Umbilical cord (tissue), 2 donors: ENCODE data around the gene POTEJ. TPM values are rescaled to one million over a fixed set of nuclear protein-coding genes. Genes with fewer than 3 reads are reported as not detected.
"Not testable (repeated sequence)": the region's sequence is repeated elsewhere in the genome, so short reads cannot be mapped to it uniquely, and the experiment has no call there.

ENCODE experiments used
- DNase-seq: peaks from one replicate; pipeline ENCODE4 v3.0.0-alpha.2; 2015; ENCODE audit warnings: low spot score
- total RNA-seq: library from RNA; depleted of rRNA; stranded (reverse); fragments of >200 nt; gene quantifications from one replicate; pipeline ENCODE4 v1.2.3, GENCODE V29; 2014; ENCODE audit warnings: low replicate concordance; ENCODE audit not compliant: insufficient read depth

The POTEJ gene
- total RNA-seq: 0.24 TPM

DNA sequence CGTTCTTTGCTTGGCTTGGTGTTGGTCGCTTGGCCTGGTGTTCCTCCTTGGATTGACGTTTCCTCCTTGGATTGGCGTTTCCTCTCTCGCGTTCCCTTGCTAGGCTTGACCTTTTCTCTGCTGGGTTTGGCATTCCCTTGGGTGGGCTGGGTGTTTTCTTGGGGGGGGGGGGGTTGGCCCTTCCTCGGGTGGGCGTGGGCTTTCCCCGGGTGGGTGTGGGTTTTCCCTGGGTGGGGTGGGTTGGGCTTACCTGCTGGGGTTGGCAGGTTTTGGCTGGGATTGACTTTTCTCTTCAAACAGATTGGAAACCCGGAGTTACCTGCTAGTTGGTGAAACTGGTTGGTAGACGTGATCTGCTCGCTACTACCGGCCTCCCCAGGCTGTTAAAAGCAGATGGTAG, at the start of gene POTEJ:
Gene POTEJ, plus strand, starts transcription at position 301 of the 400 bp plus-strand sequence. Its CDS starts 93 bp downstream, at position 394.
- not testable (repeated sequence) for DNase-seq

DNA sequence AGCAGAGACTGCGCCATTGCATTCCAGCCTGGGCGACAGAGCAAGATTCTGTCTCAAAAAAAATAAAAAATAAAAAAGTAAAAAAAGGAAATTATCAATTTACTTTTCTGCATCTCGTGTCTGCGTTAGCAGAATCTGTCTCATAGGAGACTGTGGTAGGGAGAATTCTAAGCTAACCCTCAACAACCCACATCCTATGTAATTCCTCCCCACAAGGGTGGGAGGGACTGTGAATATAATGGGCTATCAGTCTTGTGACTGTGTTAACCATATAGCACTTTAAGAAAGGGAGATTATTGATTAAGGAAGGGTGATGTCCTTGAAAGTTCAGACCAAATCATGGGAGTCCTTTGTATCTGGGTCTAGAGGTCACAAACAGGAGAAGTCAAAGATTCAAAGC, 45.1 kb upstream of the POTEJ start:
- not testable (repeated sequence) for DNase-seq

DNA sequence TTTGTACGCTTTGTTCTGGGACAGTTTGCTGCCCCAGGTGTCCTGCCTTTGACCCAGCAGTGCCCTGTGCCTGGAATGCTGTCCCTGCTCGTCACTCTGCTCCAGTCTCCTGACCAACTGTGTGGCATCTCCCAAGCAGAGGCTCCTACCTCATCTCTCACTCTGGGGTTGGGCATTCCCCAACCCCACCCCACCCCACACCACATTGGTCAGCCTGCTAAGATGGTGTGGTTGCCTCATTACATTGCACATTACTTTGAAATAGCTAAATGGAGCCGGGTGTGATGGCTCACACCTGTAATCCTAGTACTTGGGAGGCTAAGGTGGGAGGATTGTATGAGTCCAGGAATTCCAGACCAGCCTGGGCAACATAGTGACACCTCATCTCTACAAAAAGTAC, 39.3 kb upstream of the POTEJ start:
- DNase-seq: not testable (repeated sequence)

DNA sequence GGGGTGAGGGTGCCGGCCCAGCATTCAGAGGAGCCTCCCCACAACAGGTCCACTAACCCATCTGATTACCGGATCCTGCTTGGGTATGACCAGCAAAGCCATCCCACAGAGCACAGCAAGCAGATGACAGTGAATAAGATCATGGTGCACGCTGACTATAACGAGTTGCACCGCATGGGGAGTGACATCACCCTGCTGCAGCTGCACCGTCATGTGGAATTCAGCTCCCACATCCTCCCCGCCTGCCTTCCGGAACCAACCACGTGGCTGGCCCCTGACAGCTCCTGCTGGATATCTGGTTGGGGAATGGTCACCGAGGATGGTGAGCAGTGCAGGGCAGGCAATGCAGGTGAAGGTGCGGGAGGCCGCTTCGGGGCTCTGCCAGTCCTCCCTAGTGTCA, 37.0 kb upstream of the POTEJ start:
- not testable (repeated sequence) for DNase-seq

DNA sequence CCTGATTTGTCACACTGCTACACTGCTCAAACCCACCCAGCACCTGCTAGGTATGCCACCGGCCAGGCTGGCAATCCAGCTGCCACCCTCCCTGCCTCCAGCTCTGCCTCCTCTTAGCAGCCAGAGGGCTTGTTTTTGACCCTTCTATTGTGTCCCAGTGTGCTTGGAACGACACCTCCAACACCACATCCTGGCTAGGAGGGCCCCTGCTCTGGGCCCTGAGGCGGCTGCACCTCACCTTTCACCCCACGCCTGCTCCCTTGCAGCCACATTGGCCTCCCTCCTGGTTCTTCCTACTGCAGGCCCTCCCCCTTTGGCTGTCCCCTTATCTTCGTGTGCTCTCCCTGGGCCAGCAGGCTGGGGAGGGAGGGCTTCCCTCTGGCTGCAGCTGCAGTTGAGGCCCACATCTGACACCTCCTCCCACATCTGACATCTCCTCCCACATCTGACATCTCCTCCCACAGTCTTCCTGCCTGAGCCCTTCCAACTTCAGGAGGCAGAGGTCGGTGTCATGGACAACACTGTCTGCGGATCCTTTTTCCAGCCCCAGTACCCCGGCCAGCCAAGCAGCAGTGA, 34.9 kb upstream of the POTEJ start:
- not testable (repeated sequence) for DNase-seq

DNA sequence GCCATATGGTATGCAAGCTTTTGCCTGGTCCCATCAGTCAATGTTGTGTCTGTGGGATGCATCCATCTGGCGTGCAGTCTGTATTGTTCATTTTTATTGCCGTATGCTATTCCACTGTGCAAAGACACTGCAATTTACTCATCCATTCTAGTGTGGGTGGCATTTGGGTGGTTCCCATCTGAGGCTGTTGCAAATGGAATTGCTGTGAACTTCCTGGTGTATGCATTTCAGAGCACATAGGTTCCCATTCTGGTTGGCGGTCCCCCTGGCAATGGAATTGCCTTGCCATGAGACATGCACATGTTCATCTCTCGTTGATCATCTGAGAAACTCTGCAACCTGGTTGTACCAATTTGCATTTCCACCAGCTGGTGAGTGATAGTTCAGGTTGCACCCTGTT, 33.7 kb upstream of the POTEJ start:
- not testable (repeated sequence) for DNase-seq

DNA sequence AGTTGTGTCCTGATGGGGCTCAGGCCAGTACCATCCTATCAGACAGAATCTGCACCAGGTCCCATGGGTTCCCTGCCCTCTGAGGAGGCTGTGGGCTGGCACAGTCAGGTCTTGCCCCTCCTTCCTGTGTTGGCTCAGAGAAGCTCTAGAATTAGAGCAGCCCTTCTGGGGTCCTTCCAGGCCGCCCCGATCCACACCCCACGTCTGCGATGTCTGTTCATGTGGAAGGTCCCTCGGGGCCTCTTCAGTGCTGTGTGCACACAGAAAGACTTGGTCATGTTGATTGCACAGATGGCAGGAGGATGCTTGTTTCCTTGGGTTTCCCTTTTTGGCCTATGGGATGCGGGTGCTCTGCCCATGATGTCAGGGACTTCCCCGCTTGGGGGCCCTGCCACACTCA, 32.1 kb upstream of the POTEJ start:
- not testable (repeated sequence) for DNase-seq

DNA sequence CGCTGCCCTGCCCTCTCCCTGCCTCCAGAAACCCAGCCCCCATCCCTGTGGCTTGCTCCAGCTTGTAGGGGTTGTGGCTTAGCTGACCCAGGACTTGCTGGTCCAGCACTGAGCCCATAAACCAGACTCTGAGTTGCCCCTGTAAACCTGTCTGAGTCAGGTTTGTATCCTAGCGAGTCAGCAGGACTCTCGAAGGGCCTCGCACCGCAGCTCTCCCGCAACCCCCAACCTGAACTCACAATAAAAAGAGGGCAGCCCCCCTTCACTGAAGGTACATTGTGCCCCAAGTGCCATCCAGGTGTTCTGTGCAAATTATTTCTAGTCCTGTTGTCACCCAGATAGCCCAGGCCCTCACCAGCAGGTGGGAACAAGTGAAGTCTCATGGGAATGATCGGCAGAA, 29.7 kb upstream of the POTEJ start:
- DNase-seq: peak; percentile 0

DNA sequence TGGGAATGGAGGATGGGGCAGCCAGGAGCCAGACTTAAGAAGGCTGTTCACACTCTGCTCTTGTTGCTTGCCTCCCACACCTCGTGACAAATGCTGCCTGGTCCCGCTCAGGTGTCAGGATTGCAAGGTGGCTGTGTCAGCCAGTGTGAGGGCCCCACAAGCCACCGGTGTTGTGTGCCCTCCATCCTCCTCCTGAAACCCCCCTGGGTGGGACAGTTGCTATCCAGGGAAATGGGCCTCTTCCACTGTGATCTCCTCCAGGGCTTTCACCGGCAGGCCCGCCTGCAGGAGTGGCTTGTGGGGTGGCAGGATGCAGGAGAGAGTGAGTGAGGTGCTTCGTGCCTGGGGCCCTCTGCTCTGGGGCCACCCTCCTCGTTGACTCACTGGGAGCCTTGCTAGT, 28.3 kb upstream of the POTEJ start:
- DNase-seq: not testable (repeated sequence)

DNA sequence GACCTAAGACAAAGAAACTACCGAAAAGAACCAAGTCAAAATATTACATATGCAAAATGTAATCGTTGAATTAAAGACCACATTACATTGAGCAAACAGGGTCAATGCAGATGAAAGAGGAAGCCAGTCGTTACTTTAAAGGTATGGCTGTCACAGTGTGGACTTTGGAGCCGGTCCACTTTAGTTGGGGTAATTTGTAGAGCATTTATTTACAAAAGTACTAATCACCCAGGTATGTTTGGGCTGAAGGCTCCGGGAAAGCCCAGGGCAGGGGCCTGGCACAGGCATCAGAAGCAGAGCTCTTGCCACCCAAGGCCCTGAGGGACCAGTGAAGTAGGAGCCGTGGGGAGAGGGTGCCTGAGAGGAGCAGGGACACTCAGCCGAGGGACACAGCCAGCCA, 27.7 kb upstream of the POTEJ start:
- DNase-seq: not testable (repeated sequence)

DNA sequence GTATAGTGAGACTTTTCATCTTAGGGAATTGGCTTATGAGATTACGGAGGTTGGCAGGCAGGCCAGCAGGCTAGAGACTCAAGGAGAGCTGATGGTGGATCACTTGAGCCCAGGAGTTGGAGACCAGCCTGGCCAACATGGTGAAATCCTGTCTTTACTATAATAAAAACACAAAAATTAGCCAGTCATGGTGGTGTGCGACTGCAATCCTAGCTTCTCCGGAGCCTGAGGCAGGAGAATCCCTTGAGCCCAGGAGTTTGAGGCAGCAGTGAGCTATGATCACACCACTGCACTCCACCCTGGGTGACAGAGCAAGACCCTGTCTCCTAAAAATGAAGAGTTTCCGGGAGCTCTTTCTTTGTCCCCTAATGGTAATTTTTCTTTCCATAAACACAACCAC, 26.5 kb upstream of the POTEJ start:
- not testable (repeated sequence) for DNase-seq

DNA sequence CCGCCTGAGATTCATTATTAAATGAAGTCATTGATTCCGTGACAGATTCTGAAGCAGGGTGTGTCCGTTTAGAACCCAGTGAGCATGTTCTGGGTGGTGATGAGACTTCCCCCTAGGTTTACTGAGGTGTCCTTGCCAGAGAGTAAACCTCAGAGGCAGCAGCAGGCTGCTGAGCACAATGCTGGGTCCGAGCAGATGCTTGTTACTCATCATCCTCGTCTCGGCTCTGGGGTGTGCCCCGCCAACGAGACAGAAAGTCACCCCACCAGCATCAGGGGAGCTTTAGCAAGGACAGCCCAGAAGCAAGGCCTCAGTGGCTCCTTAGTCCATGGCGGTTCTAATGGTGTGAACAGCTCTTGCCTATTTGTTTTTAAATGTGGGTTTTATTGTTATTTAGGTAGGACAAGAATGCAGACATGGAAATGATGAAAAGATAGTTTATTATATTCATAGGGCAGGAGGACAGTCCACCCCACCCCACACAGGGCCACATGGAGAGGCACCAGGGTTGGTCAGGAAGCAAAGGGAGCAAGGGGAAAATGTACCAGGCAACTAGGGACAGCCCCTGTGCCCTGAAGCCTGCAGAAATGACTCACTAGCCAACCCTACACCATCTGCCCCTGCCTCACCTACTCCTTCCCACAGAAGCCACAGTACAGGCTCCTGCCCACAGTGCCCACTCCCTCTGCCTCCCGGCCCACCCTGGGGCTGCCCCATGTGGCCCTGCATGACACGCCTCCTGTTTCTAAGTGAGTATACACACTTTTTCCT, 22.4 kb upstream of the POTEJ start:
- DNase-seq: not testable (repeated sequence)

DNA sequence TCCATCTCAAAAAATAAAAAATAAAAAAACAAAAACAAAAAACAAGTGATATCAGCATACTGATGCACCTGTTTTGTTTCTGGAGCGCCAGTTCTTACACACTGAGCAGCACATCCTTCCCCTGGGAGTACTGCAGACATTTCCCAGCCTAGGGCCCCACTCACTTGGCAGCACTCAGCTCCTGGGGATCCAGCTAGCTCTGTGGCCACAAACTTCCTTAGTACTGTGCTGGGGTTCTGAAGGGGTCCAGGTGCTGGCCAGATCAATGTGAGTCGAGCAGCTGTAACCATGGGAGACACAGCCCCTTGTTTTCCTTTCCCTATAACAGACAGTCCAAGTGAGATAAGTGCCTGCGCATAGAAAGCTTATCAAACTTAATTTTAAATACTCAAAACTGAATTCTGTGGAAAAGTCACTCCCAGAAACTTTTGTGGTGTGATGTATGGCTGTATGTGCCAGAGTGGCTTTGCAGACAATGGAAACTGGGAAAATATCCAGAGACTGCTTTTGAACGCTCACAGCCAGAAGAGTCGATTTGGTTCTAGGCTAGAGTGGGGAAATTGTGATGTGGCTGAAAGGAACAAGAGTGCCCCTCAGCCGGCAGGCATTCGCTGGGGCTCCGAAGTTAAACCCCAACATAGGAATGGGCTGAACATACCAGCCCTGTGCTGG, 20.9 kb upstream of the POTEJ start:
- not testable (repeated sequence) for DNase-seq

DNA sequence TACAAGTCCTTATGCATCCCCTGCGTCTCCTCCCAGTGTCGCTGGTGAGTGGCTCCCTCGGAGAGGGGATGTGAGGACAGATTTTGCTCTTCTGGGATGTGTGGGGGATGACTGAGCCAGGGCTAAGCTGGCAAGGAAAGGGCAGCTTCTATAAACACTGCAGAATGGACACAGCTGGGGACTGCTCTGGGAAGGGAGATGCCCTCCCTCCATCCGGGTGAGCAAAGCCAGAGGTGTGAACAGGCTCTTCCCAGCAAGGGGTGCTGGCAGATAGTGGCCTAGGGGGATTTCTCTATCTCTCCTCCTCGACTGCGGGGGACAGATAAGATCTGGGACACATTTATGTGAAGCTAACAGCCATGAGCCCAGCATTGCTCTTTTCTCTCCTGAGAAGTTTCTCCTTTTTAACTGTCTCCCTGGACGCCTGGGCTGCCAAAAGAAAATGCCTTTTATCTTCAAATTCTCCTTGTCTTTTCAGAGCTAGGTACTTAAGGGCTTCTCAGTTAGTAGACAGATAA, 20.3 kb upstream of the POTEJ start:
- DNase-seq: not testable (repeated sequence)

DNA sequence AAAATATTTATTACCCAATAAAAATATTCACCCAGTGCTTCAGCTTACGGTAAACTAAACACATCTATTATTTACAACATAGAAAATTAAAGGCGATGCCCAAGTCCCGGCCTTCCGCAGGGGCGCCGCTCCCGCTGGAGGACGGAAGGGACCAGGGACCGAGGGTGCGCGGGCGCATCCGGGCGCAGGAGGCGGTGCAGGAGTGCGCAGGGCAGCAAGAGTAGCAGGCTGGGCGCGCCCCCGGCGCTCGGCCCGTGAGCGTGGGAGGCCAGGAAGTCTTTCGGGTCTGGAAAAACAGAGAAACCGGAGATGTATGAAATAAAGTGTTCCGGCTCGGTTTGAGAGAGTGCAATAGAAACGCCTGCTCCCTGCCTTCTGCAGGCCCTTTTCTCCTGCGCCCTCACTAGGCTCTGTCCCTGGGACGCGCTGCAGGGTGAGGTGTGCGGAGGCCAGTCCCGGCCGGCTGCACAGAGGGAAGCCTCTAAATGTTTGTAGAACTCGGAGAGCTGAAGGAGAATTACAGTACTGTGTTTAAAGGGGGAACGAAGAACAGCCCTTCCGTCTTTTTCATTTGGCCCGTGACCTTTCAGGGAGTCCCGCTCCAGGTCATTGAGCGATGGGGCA, 18.3 kb upstream of the POTEJ start:
- not testable (repeated sequence) for DNase-seq

DNA sequence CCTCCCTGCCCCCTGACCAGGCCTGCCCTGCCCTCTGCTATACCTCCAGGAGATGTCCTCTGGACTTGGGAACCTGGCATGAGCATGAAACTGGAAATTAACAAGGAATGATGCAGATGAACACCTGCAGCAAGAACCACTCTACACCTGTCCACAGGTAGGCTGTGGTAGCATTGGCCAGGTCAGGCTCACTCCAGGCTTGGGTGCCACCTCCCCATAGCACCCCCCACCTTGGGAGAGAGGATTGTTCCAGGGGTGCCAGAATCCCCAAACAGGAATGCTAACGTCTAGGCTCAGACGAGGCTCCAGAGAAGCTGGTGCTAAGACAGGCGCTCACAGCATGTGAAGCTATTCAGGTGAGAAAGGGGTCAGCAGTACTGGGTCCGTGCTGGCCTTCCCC, 17.2 kb upstream of the POTEJ start:
- not testable (repeated sequence) for DNase-seq

DNA sequence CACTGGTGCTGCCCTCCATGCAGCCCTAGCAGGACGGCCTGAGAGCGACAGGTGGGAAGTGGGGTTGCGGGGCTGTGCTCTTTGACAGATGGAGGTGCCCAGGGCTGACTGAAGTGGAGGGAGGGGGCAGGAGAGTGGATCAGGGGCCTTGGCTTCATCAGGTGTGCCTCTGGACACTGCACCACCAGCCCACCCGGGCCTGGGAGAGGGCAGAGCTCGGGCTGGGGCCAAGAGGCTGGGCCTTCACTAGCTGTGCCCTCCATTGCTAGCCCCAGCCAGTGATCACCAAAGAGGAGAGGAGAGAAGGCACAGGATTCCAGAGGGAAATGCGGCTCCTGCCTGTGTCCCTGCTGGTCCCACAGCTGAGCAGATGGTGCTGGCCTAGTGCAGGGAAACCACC, 14.5 kb upstream of the POTEJ start:
- DNase-seq: not testable (repeated sequence)

DNA sequence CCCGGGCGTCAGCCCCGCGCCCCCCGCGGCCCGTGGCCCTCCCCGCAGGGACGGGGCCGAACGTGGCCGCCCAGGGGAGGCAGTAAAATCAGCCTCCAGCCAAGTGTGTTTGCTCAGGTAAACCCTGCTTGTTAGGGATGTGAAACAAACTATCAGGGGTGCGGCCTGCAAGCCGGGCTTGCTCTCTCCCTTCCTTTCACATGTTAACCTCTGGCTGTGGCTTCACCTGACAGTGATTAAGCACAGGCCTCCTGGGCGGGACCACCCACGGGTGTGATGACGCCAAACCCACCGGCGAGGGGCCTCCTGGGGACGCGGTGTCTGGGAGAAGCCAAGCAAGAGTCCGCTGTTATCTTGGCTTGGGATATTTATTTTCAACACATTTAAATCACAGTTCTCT, 13.2 kb upstream of the POTEJ start:
- not testable (repeated sequence) for DNase-seq

DNA sequence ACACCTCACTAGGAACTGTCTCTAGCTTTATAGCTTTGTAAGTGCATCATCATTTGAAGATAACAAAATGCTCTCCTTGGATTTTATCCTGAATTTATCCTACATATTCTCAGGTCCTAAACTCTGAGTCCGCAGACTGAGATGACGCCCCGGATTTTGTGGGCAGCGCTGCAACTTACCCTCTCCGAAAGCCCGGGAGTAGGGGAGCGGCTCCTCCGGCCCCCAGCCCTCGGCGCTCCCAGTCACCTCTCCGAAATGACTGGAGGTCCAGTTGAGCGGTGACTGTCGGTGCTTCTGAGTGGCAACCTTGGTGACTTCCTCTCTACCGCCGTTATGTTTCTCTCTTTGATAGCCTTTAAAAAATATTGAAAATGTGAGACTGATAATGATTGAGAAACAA, 12.8 kb upstream of the POTEJ start:
- not testable (repeated sequence) for DNase-seq

DNA sequence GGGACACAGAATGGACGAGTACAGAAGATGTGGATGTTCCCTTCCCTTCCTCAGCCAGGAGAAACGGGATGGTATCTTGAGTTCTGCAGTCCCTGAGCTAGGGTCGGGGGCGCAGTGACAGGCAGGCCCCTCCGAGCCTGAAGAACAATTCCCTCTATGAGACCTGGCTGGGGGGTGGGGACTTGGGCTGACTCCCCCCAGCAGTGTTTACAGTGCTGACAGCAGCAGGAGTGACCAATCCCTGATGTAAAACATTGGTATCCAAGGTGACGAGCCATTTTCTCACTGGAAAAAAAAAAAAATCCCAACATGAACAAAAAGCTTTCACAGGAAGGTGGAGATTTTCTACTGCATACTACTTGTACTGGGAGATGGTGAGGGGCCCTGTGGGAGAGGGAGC, 11.8 kb upstream of the POTEJ start, which contains the start of gene CFC1:
Gene CFC1, minus strand, starts transcription at position 183 of the 400 bp plus-strand sequence. CDS start 288 bp downstream, outside the sequence.
- DNase-seq: not testable (repeated sequence)

DNA sequence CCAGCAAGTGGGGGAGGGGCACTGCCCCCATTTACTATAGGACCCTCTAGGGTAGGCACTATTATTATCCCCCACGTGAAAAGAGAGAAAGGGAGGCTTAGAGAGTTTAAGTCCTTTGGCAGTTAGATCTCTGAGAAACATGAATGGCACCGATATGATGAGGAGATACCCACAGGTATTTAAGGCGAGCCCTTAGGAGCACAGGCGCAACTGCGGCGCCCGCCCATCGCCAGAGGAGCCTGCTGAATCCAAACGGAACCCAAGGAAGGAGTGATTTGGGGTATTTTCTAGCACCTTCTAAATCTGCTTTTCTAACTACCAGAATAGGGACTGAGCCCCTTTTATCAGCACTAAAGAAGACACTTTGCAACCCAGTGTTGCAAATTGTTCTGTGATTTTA, 11.3 kb upstream of the POTEJ start:
- DNase-seq: not testable (repeated sequence)
